HUES48 (cell line): ENCODE results near the gene COA7.
"Not testable (repeated sequence)": the region's sequence is repeated elsewhere in the genome, so short reads cannot be mapped to it uniquely, and the experiment has no call there.

Source experiments
- H3K27ac ChIP-seq: one replicate; pipeline ENCODE4 v1.7.0; 2013; ENCODE audit warnings: low read depth, low read length, inconsistent platforms
- H3K27me3 ChIP-seq: 2 replicates; pipeline ENCODE4 v1.6.1; 2013; ENCODE audit warnings: mild to moderate bottlenecking, low read length; ENCODE audit not compliant: control insufficient read depth, insufficient read depth
- H3K36me3 ChIP-seq: 2 replicates; pipeline ENCODE4 v1.6.1; 2013; ENCODE audit warnings: low read length; ENCODE audit not compliant: control insufficient read depth, insufficient read depth
- H3K4me1 ChIP-seq: 2 replicates; pipeline ENCODE4 v1.6.1; 2013; ENCODE audit warnings: mild to moderate bottlenecking, low read length; ENCODE audit not compliant: control insufficient read depth, insufficient read depth
- H3K4me3 ChIP-seq: 2 replicates; pipeline ENCODE4 v1.5.1; 2013; ENCODE audit warnings: mild to moderate bottlenecking, low read depth, low read length
- H3K9ac ChIP-seq: 2 replicates; pipeline ENCODE4 v1.6.1; 2013; ENCODE audit warnings: mild to moderate bottlenecking, low read depth, low read length, moderate library complexity
- H3K9me3 ChIP-seq: 2 replicates; pipeline ENCODE4 v1.6.1; 2013; ENCODE audit warnings: low read length; ENCODE audit not compliant: control insufficient read depth, insufficient read depth

COA7 gene

GRCh38 chr1:52697795-52698674 lies at the start of gene COA7:
Gene COA7 (minus strand): TSS chr1:52698347. CDS start chr1:52698326, 21 bp downstream.
- peak within 1 kb of the TSS; percentile 89 for H3K4me3 ChIP-seq
- H3K9me3 ChIP-seq, result no peaks in the 10 kb centered on the region
- peaks cover 10% of the 10 kb centered on the region for H3K4me1 ChIP-seq
- H3K36me3 ChIP-seq, result peaks cover 8% of the 10 kb centered on the region
- peak within 1 kb of the TSS; percentile 90 for H3K9ac ChIP-seq
- peak within 1 kb of the TSS; percentile 80 for H3K27ac ChIP-seq
- H3K27me3 ChIP-seq, result no peaks in the 10 kb centered on the region

- H3K9me3 ChIP-seq, result no peaks in the 10 kb centered on the region
- no peak overlapping the region for H3K4me3 ChIP-seq
- H3K36me3 ChIP-seq, result no peaks in the 10 kb centered on the region
- no peak overlapping the region for H3K9ac ChIP-seq
- peaks cover 3% of the 10 kb centered on the region for H3K4me1 ChIP-seq
- H3K27ac ChIP-seq, result no peak overlapping the region
- no peaks in the 10 kb centered on the region for H3K27me3 ChIP-seq
These were observed 49.3 kb upstream of the COA7 start for GRCh38 chr1:52747450-52747849.

- no peaks in the 10 kb centered on the region for H3K27me3 ChIP-seq
- H3K36me3 ChIP-seq, result no peaks in the 10 kb centered on the region
- H3K4me3 ChIP-seq, result no peak overlapping the region
- H3K9me3 ChIP-seq, result 0 out of 2 replicates have a peak, but pooled peaks cover 4% of the 10 kb centered on the region
- H3K9ac ChIP-seq, result no peak overlapping the region
- no peak overlapping the region for H3K27ac ChIP-seq
- peaks cover 3% of the 10 kb centered on the region; the same call in 1 of the 2 replicates for H3K4me1 ChIP-seq
These were observed 48.0 kb upstream of the COA7 start for GRCh38 chr1:52746189-52746588.

GRCh38 chr1:52741259-52741658 lies 43.1 kb upstream of the COA7 start:
- no peaks in the 10 kb centered on the region for H3K36me3 ChIP-seq
- no peaks in the 10 kb centered on the region for H3K27me3 ChIP-seq
- no peak overlapping the region for H3K27ac ChIP-seq
- H3K4me3 ChIP-seq, result no peak overlapping the region
- peaks cover 3% of the 10 kb centered on the region; the same call in 1 of the 2 replicates for H3K4me1 ChIP-seq
- H3K9ac ChIP-seq, result no peak overlapping the region
- H3K9me3 ChIP-seq, result 0 out of 2 replicates have a peak, but pooled peaks cover 4% of the 10 kb centered on the region

- H3K9ac ChIP-seq, result no peak overlapping the region
- no peaks in the 10 kb centered on the region for H3K36me3 ChIP-seq
- H3K4me1 ChIP-seq, result no peaks in the 10 kb centered on the region
- no peak overlapping the region for H3K27ac ChIP-seq
- H3K4me3 ChIP-seq, result no peak overlapping the region
- H3K9me3 ChIP-seq, result 0 out of 2 replicates have a peak, but pooled peaks cover 4% of the 10 kb centered on the region
- no peaks in the 10 kb centered on the region for H3K27me3 ChIP-seq
These were observed 41.7 kb upstream of the COA7 start for GRCh38 chr1:52739699-52740467.

GRCh38 chr1:52738893-52739292 lies 40.7 kb upstream of the COA7 start:
- H3K4me3 ChIP-seq, result no peak overlapping the region
- no peaks in the 10 kb centered on the region for H3K27me3 ChIP-seq
- no peak overlapping the region for H3K27ac ChIP-seq
- H3K9me3 ChIP-seq, result 0 out of 2 replicates have a peak, but pooled peaks cover 4% of the 10 kb centered on the region
- no peak overlapping the region for H3K9ac ChIP-seq
- H3K4me1 ChIP-seq, result no peaks in the 10 kb centered on the region
- H3K36me3 ChIP-seq, result no peaks in the 10 kb centered on the region

- no peaks in the 10 kb centered on the region for H3K4me1 ChIP-seq
- no peak overlapping the region for H3K4me3 ChIP-seq
- H3K9ac ChIP-seq, result no peak overlapping the region
- no peaks in the 10 kb centered on the region for H3K27me3 ChIP-seq
- H3K9me3 ChIP-seq, result 0 out of 2 replicates have a peak, but pooled peaks cover 4% of the 10 kb centered on the region
- no peak overlapping the region for H3K27ac ChIP-seq
- no peaks in the 10 kb centered on the region for H3K36me3 ChIP-seq
These were observed 40.0 kb upstream of the COA7 start for GRCh38 chr1:52738148-52738547.

- not testable (repeated sequence) for H3K36me3 ChIP-seq, H3K27ac ChIP-seq, H3K27me3 ChIP-seq, H3K9ac ChIP-seq, H3K9me3 ChIP-seq, H3K4me1 ChIP-seq, H3K4me3 ChIP-seq
These were observed 37.2 kb upstream of the COA7 start for GRCh38 chr1:52735371-52735770.

GRCh38 chr1:52733368-52733767 lies 35.2 kb upstream of the COA7 start:
- H3K4me1 ChIP-seq, result no peaks in the 10 kb centered on the region
- H3K4me3 ChIP-seq, result no peak overlapping the region
- H3K36me3 ChIP-seq, result no peaks in the 10 kb centered on the region
- H3K27me3 ChIP-seq, result no peaks in the 10 kb centered on the region
- H3K9ac ChIP-seq, result no peak overlapping the region
- H3K27ac ChIP-seq, result no peak overlapping the region
- H3K9me3 ChIP-seq, result no peaks in the 10 kb centered on the region

- Histone ChIP-seq H3K9ac (no peak overlapping the region), H3K36me3 (no peaks in the 10 kb centered on the region), H3K4me3 (no peak overlapping the region), H3K4me1 (peaks cover 3% of the 10 kb centered on the region; the same call in 1 of the 2 replicates), H3K27me3 (no peaks in the 10 kb centered on the region), H3K9me3 (no peaks in the 10 kb centered on the region), H3K27ac (no peak overlapping the region)
These were observed 30.0 kb upstream of the COA7 start for GRCh38 chr1:52727956-52728656.
